Liver (tissue), 3 donors: Measurements from ENCODE around the gene SPATS2.

Experiments used
- CTCF ChIP-seq: fragments of 150-350 bp; IDR thresholded peaks from 2 replicates; pipeline ENCODE4 v1.5.1; 2017; ENCODE audit warnings: improper control_type of control experiment, low read depth, low read length; ENCODE audit not compliant: missing input control
- EGR1 ChIP-seq, 2 donors: IDR thresholded peaks; 2 replicates each; pipeline ENCODE4 v1.6.1; 2016 to 2018; ENCODE audit warnings: antibody characterized with exemption in 2 of 2, low read depth in 2 of 2
- FOXA1 ChIP-seq: IDR thresholded peaks from 2 replicates; pipeline ENCODE4 v1.6.1; 2016; ENCODE audit warnings: antibody characterized with exemption
- JUND ChIP-seq, 2 donors: IDR thresholded peaks; 2 replicates each; pipeline ENCODE4 v1.6.1; 2016; ENCODE audit warnings: antibody characterized with exemption in 2 of 2
- MAX ChIP-seq: IDR thresholded peaks from 2 replicates; pipeline ENCODE4 v1.6.1; 2016; ENCODE audit warnings: antibody characterized with exemption
- NR2F2 ChIP-seq: IDR thresholded peaks from 2 replicates; pipeline ENCODE4 v1.6.1; 2016; ENCODE audit warnings: antibody characterized with exemption
- RAD21 ChIP-seq, 2 donors: IDR thresholded peaks; 2 replicates each; pipeline ENCODE4 v1.6.1; 2016; ENCODE audit warnings: antibody characterized with exemption in 2 of 2, mild to moderate bottlenecking in 2 of 2
- REST ChIP-seq: IDR thresholded peaks from 2 replicates; pipeline ENCODE4 v1.6.1; 2016; ENCODE audit warnings: antibody characterized with exemption, mild to moderate bottlenecking
- TAF1 ChIP-seq: conservative IDR thresholded peaks from 2 replicates; pipeline ENCODE4 v1.6.1; 2016; ENCODE audit warnings: antibody characterized with exemption, mild to moderate bottlenecking
- YY1 ChIP-seq: IDR thresholded peaks from 2 replicates; pipeline ENCODE4 v1.6.1; 2016; ENCODE audit warnings: antibody characterized with exemption, mild to moderate bottlenecking
- ZBTB33 ChIP-seq: IDR thresholded peaks from 2 replicates; pipeline ENCODE4 v1.6.1; 2016; ENCODE audit warnings: antibody characterized with exemption
- donor health status: healthy.
- donor health status: healthy.

- TF ChIP-seq RAD21 (IDR thresholded peaks at IDR 0.05) (no peak), CTCF (no peak), REST (no peak), TAF1 (no peak), MAX (no peak), EGR1 (IDR thresholded peaks at IDR 0.05; ENCODE audit: low read depth in 2 of 2) (no peak), NR2F2 (no peak), ZBTB33 (no peak), JUND (IDR thresholded peaks at IDR 0.05) (no peak), YY1 (no peak), FOXA1 (no peak)
These were observed 160.3 kb downstream of the SPATS2 start for GRCh38 chr12:49527361-49528130.
